Activated T-helper 1 cell treated with Interleukin-2 at 50 U/mL for 16 hours (primary cell): ENCODE measurements around the gene RETSAT.
"Not testable (repeated sequence)": the region's sequence is repeated elsewhere in the genome, so short reads cannot be mapped to it uniquely, and the experiment has no call there.

ENCODE experiments used
- DNase-seq: peaks from one replicate; pipeline ENCODE4 v3.0.0-alpha.2; 2020; ENCODE audit warnings: low read depth

The RETSAT gene

GRCh38 chr2:85378257-85378656, 23.9 kb upstream of the RETSAT start:
- DNase-seq, result no peak

- DNase-seq, result no peak
Observed at GRCh38 chr2:85377083-85377482, 22.8 kb upstream of the RETSAT start.

- DNase-seq, result no peak
Observed at GRCh38 chr2:85376291-85377065, 22.1 kb upstream of the RETSAT start.

- no peak for DNase-seq
Observed at GRCh38 chr2:85371045-85371444, 16.7 kb upstream of the RETSAT start.

GRCh38 chr2:85369500-85369899, 15.2 kb upstream of the RETSAT start:
- no peak for DNase-seq

- DNase-seq, result no peak
Observed at GRCh38 chr2:85368921-85369320, 14.6 kb upstream of the RETSAT start.

GRCh38 chr2:85367180-85367579, 12.9 kb upstream of the RETSAT start:
- DNase-seq, result no peak

- not testable (repeated sequence) for DNase-seq
Observed at GRCh38 chr2:85362653-85363387, 8.5 kb upstream of the RETSAT start.

GRCh38 chr2:85357736-85358135, 3.4 kb upstream of the RETSAT start:
- DNase-seq, result no peak

GRCh38 chr2:85356186-85356585, 1.9 kb upstream of the RETSAT start:
- DNase-seq, result no peak

- DNase-seq, result no peak
Observed at GRCh38 chr2:85355521-85355920, 1.2 kb upstream of the RETSAT start.

- no peak for DNase-seq
Observed at GRCh38 chr2:85355073-85355410, 714 bp upstream of the RETSAT start.

GRCh38 chr2:85353876-85354285, 447 bp downstream of the RETSAT start:
- DNase-seq, result no peak

GRCh38 chr2:85347599-85347998, 6.7 kb downstream of the RETSAT start:
- no peak for DNase-seq

- no peak for DNase-seq
Observed at GRCh38 chr2:85344356-85344954, 9.9 kb downstream of the RETSAT start.

- DNase-seq, result not testable (repeated sequence)
Observed at GRCh38 chr2:85343207-85343895, 11.0 kb downstream of the RETSAT start.

GRCh38 chr2:85342156-85342555, 12.2 kb downstream of the RETSAT start:
- no peak for DNase-seq

GRCh38 chr2:85341269-85342029, 12.9 kb downstream of the RETSAT start:
- DNase-seq, result no peak

GRCh38 chr2:85340034-85340892, 14.1 kb downstream of the RETSAT start:
- no peak for DNase-seq

- no peak for DNase-seq
Observed at GRCh38 chr2:85334928-85335327, 19.4 kb downstream of the RETSAT start.

- DNase-seq, result not testable (repeated sequence)
Observed at GRCh38 chr2:85333877-85334276, 20.5 kb downstream of the RETSAT start.
